DMS53 treated with DMSO at 0.1 percent for 48 hours (cell line): ENCODE measurements around the gene MED15.
A peak's percentile ranks its signal among the peaks of the same experiment; 100 is the strongest.

Experiments
- DNase-seq: peaks from one replicate; lab custom pipeline; 2025; ENCODE audit not compliant: unreplicated experiment; lab: John Stamatoyannopoulos, UW

The MED15 gene

GRCh38 chr22:20509344-20510047 lies 2.1 kb downstream of the MED15 start:
- no peak for DNase-seq

- DNase-seq, result no peak
Measured at GRCh38 chr22:20510811-20511577, 3.6 kb downstream of the MED15 start.

GRCh38 chr22:20511578-20512229 lies 4.3 kb downstream of the MED15 start:
- no peak for DNase-seq

- no peak for DNase-seq
Measured at GRCh38 chr22:20514658-20515406, 7.4 kb downstream of the MED15 start.

GRCh38 chr22:20516399-20516798 lies 9.0 kb downstream of the MED15 start:
- DNase-seq, result no peak

- DNase-seq, result no peak
Measured at GRCh38 chr22:20517422-20517821, 10.0 kb downstream of the MED15 start.

- no peak for DNase-seq
Measured at GRCh38 chr22:20517841-20518592, 10.6 kb downstream of the MED15 start.

GRCh38 chr22:20519558-20519957 lies 12.1 kb downstream of the MED15 start:
- DNase-seq, result no peak

- no peak for DNase-seq
Measured at GRCh38 chr22:20520093-20520511, 12.7 kb downstream of the MED15 start.

GRCh38 chr22:20522134-20523004 lies 15.0 kb downstream of the MED15 start:
- no peak for DNase-seq

GRCh38 chr22:20523086-20523983 lies 15.9 kb downstream of the MED15 start:
- no peak for DNase-seq

GRCh38 chr22:20524004-20524481 lies 16.6 kb downstream of the MED15 start:
- peak; percentile 2 for DNase-seq

- no peak for DNase-seq
Measured at GRCh38 chr22:20525048-20525447, 17.6 kb downstream of the MED15 start.

- DNase-seq, result no peak
Measured at GRCh38 chr22:20526305-20526627, 18.9 kb downstream of the MED15 start.

GRCh38 chr22:20526628-20527355 lies 19.4 kb downstream of the MED15 start:
- DNase-seq, result no peak

GRCh38 chr22:20528405-20528978 lies 21.1 kb downstream of the MED15 start:
- no peak for DNase-seq

- no peak for DNase-seq
Measured at GRCh38 chr22:20530368-20531153, 23.2 kb downstream of the MED15 start.
